DMS 273 (cell line): ENCODE results near the gene FBXL16.

ENCODE experiments used
- DNase-seq: peaks from one replicate; lab custom pipeline; 2025; ENCODE audit not compliant: unreplicated experiment; lab: John Stamatoyannopoulos, UW

FBXL16 gene

DNA sequence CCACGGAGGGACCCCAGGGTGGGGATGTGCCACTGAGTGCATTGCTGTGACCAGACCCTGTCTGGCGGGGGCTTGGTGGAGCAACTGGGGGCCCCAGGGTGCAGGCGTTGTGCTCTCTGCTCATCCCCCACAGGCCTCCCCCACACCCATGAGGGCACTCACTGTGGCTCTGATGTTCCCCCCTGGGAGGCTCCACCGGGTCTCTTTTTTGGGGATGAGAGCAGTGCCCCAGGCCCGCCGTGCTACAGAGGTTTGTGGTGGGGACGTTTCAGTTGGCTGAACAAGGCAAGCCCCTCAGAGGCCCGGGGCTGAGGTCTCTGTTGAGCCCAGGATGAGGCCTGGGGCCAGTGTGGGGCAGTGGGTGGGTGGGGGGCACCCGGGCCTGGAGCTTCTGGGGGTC is 18.1 kb upstream of the FBXL16 start:
- no peak for DNase-seq

GRCh38 chr16:722835-723633 is 17.4 kb upstream of the FBXL16 start:
- DNase-seq: no peak

DNA sequence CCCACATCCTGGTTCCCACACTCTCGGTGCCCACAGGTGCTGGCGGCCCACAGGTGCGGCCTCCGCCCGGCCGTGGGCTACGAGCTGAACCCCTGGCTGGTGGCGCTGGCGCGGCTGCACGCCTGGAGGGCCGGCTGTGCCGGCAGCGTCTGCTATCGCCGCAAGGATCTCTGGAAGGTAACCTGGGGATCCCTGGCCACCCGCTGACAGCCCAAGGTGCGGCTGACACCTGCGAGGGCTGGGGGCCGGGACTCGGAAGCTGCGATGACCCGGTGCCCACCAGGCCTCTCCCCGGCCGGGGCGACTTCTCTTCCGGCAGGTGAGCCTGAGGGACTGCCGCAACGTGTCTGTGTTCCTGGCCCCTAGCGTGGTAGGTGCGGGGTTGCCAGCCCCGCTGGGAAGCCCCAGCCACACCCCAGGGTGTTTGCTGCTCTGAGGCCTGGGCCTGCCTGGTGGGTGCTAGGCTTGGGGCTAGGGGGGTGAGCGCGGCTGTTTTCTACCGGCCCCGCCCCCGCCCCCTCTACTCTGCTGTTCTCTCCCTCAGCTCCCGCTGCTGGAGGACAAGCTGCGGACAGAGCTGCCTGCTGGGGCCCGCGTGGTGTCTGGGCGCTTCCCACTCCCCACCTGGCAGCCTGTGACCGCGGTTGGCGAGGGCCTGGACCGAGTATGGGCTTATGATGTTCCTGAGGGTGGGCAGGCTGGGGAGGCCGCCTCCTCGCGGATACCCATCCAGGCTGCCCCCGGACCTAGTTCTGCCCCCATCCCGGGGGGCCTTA is 16.4 kb upstream of the FBXL16 start:
- peak; percentile 52 for DNase-seq

GRCh38 chr16:720990-721764 is 15.6 kb upstream of the FBXL16 start, which contains the start of gene ANTKMT:
Gene ANTKMT (plus strand): TSS chr16:721146. CDS start chr16:721275, 129 bp downstream.
- DNase-seq: peak; percentile 95

GRCh38 chr16:720447-720989 is 14.9 kb upstream of the FBXL16 start:
- DNase-seq: peak; percentile 96

DNA sequence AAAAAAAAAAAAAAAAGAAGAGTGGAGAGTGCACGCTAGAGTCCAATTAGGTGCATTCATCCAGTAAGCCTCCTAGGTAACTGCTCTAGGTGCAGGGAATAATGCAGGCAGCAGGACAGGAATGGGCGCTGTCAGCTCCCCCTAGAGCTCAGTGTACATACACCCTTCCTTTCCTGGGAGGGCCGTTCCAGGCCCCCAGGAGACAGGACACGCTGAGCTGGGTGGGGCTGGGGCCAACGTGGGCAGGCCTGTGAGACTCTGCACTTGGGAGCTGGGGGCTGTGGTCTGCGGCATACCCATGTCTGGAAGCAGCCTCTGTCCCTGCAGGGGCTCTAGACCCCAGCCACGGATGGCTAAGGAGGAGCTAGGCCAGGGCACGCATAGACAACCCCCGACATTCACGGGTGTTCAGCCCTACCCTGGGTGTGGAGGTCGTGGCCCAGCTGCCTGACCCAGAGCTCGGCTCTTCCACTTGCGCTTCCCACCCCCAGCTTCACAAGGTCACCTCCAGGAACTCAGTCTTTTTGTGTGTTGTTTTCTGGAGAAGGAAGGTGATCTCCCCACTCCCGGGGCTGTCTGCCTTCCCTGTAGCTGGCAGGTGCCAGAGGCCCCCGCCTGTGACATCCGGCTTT is 14.3 kb upstream of the FBXL16 start:
- peak; percentile 72 for DNase-seq

- DNase-seq: no peak
Observed at GRCh38 chr16:718922-719321, 13.3 kb upstream of the FBXL16 start.

DNA sequence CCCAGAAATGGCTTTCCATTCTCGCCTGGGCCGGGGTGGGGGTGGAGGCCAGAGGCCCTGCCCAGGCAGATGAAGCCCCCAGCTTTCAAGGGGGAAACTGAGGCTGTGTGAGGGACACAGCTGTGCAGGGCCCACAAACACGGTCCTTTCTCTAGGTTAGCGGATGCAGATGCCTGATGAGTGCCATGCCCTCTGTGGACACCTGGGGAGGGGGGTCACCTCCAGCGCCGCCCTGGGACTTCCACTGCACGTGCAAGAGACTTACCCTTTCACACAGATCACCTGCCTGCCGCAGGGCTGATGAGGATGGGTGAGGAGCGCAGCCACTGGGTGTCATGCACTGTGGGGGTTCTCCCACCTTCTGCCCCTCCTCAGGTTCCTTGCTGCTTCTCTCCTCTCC is 12.8 kb upstream of the FBXL16 start:
- DNase-seq: no peak

DNA sequence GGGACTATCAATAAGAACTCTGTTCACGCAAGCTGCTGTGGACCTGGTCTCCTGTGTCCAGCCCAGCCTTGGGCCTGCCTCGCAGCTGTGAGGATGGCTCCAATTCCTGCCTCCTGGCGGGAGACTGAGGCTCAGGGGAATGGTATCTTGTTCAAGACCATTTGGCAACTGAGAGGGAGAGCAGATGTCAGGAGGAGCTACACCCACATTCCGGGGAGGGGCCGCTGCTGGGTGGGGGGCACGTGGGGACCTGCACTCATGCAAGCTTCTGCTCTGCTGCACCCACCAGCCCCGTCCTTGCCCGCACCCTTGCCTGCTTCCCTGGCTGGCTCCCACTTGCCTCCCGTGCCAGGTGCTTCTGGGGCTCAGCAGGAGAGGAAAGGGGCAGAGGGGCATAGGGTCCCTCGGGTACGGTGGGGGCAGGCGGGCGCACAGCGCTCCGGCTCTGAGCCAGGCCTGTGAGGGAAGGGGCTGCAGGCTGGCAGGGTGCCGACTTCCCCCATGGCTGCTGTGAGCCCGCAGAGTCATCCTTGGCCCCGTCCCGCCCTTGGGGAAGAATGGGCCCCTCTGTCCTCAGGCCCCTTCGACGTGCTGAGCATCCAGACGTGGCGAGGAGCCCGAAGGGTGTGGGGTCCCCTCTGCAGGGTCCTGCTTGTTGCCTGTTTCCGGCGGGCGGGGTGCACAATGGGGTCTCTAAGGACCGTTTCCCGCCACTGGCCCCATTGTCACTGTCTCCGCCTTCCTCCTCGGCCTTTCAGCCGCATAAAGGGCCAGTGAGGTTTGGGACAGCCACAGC is 12.0 kb upstream of the FBXL16 start:
- no peak for DNase-seq

DNA sequence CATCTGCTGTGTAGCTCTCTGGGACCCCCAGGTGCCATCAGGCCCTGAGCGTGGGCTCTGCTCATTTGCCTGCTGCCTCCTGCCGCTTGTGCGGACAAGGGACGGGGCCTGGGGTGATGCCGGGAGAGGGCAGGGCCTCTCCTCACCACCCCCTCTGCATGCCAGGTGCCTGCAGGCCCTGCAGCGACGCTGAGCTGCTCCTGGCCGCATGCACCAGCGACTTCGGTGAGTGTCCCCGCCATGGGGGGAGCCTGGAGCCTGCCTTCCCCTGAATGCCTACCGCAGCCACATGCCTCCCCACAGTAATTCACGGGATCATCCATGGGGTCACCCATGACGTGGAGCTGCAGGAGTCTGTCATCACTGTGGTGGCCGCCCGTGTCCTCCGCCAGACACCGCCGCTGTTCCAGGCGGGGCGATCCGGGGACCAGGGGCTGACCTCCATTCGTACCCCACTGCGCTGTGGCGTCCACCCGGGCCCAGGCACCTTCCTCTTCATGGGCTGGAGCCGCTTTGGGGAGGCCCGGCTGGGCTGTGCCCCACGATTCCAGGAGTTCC is 11.2 kb upstream of the FBXL16 start:
- DNase-seq: no peak

DNA sequence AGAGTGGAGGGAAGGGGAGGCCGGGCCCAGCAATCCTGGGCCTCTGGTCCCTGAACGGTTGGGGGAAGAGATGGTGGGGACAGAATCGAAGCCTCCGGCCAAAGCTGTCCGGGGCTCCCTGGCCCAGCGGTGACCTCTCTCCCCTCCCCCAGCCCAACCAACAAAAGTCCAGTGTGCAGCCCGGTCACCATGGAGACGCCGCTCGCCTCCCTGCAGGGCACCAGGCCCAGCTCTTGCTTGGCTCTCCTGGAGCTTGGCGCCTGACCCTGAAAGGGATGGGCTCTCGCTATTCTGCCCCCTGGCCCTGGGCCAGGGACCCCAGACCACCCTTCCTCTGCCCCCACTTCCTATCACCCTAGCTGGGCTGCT is 10.6 kb upstream of the FBXL16 start:
- DNase-seq: peak; percentile 74

DNA sequence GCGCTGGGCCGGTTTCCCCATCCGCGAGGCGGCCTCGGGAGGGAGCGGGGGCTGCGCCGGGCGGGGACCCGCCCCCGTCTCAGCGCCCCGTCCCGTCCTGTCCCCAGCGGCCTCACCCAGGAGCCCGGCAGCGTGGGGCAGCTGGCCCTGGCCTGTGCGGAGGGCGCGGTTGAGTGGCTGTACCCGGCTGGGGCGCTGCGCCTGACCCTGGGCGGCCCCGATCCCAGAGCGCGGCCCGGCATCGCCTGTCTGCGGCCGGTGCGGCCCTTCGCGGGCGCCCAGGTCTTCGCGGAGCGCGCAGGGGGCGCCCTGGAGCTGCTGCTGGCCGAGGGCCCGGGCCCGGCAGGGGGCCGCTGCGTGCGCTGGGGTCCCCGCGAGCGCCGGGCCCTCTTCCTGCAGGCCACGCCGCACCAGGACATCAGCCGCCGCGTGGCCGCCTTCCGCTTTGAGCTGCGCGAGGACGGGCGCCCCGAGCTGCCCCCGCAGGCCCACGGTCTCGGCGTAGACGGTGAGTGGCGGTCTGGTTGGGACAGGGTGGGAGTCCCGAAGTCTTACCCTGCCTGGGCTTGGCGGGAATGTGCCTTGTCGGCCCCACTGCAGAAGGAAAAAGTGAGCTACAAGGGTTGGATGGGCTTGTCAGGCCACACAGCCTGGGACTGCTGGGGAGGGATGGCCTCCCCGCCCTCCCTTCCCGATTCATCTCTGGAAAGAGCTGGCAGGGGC is 10.0 kb upstream of the FBXL16 start:
- peak; percentile 77 for DNase-seq

DNA sequence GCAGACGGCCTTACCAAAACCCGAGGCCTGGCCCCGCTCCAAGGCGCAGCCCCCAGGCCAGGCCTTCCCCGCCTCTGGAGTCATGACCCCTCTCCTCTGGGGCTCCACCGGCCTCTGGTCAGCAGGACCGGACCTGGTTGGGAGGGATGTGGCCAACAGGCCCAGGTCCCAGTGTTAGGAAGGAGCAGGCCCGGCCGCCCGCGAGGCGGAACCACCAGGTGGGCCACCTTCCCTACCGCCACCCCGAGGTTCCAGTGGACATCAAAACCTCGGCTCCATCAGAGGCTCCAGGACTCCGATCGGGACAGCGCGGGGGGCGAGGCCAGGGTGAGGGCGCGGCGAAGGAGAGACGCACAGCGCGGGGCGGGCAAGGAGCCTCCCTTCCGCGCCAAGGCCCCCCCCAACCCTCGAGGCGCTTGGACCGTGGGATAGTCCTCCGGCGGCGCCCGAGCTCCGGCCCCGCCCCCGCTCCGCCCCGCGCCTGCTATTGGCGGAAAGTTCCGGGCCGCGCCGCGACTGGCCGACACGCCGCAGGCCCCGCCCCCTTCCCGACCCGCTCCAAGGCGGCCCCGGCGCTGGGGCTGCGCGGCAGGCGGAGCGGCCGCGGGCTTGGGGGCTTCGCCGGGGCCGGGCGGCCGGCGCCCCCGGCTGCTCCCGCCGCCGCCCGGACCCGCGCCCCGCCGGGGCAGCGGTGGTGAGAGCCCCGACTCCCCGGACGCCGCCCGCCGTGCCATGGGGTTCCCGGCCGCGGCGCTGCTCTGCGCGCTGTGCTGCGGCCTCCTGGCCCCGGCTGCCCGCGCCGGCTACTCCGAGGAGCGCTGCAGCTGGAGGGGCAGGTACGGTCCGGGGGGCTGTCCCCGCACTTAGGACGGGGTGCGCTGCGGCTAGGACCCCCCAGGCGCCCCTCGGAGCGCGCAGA is 9.2 kb upstream of the FBXL16 start, which contains the start of gene METRN:
TSS of gene METRN (plus strand) at position 561 of the 919 bp plus-strand sequence. CDS start at position 733, 172 bp downstream.
- peak; percentile 96 for DNase-seq

GRCh38 chr16:714079-714478 is 8.5 kb upstream of the FBXL16 start:
- DNase-seq: no peak

GRCh38 chr16:712740-713250 is 7.2 kb upstream of the FBXL16 start:
- peak; percentile 84 for DNase-seq

GRCh38 chr16:711548-712320 is 6.1 kb upstream of the FBXL16 start:
- DNase-seq: peak; percentile 85

DNA sequence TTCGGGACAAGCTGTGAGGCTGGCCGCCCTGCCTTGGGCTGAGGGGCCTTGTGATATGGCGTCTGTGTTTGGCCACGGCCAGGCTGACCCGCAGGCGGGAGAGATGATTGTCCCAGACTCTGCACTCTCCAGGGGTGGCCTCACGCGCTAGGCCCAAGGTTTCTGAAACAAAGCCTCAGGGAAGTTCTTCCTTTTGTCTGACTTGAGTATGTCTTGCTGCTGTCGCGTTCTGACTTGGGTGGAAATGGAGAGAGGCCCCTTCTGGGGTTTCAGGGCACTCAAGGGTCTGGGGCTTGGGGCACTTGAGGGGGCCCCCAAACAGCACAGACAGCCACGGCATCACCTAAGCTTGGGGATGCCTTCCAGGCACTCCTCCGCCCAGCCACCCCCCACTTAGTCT is 5.5 kb upstream of the FBXL16 start:
- DNase-seq: no peak
